AG04449 (cell line): ENCODE measurements around the gene PPP2CA.
A peak's percentile ranks its signal among the peaks of the same experiment; 100 is the strongest.

Source experiments
- CTCF ChIA-PET: fragments of 350-600 bp; formaldehyde crosslinking; extraction: SDS; loops from one replicate; lab custom pipeline; 2021; ENCODE audit warnings: antibody characterized with exemption; lab: Yijun Ruan, JAX
- POLR2A ChIA-PET: fragments of 400-600, 350-600 bp; formaldehyde crosslinking; extraction: SDS; loops from one replicate; lab custom pipeline; 2020; ENCODE audit warnings: antibody characterized with exemption, inconsistent platforms; lab: Yijun Ruan, JAX
- DNase-seq: peaks from one replicate; pipeline ENCODE4 v3.0.0-alpha.2; 2010; ENCODE audit warnings: low read depth, low spot score
- H3K4me3 ChIP-seq: 2 replicates; pipeline ENCODE4 v1.5.1; 2011; ENCODE audit warnings: low read depth, mild to moderate bottlenecking, control low read depth, low read length
- TF ChIP-seq, protein P1 (sequence below): IDR thresholded peaks from one replicate; pipeline ENCODE4 v1.5.1; 2011; ENCODE audit warnings: mild to moderate bottlenecking, moderate library complexity, low read length, control low read depth, inconsistent platforms; ENCODE audit not compliant: insufficient read depth; ENCODE audit errors: missing control alignments

PPP2CA gene

DNA sequence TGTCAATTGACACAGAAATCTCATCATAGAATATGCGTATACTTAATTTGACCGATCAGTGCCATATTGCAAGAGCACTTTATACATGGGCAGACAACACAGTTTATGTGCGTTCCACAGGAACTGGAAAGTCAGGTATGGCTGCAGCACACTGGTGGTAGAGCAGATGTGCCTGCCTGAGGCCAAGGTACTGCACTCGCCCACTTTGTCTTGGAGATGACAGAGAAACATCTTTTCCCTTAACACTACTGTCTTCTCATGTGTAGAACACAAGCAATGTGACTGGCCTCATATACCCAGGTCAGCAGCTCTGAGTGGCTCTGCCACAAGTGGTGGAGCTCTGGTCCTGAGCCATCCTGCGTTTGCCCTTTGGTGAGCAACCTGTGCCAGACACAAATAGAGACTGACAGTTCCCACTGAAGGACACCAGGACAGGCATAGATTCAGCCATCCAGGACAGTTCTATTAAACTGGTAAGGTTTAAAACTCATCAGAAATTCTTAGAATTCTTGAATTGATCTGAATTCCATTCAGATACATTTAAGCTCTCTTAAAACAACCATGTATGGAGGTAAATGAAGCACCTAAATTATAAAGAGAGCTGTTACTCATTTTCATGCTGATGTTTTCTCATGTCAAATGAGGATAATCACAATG is 21.0 kb upstream of the PPP2CA start:
- no peak overlapping the region for H3K4me3 ChIP-seq
- no peak for DNase-seq
- TF ChIP-seq, protein P1, sequence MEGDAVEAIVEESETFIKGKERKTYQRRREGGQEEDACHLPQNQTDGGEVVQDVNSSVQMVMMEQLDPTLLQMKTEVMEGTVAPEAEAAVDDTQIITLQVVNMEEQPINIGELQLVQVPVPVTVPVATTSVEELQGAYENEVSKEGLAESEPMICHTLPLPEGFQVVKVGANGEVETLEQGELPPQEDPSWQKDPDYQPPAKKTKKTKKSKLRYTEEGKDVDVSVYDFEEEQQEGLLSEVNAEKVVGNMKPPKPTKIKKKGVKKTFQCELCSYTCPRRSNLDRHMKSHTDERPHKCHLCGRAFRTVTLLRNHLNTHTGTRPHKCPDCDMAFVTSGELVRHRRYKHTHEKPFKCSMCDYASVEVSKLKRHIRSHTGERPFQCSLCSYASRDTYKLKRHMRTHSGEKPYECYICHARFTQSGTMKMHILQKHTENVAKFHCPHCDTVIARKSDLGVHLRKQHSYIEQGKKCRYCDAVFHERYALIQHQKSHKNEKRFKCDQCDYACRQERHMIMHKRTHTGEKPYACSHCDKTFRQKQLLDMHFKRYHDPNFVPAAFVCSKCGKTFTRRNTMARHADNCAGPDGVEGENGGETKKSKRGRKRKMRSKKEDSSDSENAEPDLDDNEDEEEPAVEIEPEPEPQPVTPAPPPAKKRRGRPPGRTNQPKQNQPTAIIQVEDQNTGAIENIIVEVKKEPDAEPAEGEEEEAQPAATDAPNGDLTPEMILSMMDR: no peak
- ChIA-PET CTCF (interaction anchor here (1.0 to 1.7 kb wide), 5 partner anchors 9 to 331 kb away, joined by 3 to 7 read pairs (median 5); partner anchors contain the start of gene PPP2CA), POLR2A (interaction anchor here (2.1 kb wide), 1 partner anchor 21 kb away, joined by 6 read pairs; the partner anchor contains the start of gene PPP2CA)

DNA sequence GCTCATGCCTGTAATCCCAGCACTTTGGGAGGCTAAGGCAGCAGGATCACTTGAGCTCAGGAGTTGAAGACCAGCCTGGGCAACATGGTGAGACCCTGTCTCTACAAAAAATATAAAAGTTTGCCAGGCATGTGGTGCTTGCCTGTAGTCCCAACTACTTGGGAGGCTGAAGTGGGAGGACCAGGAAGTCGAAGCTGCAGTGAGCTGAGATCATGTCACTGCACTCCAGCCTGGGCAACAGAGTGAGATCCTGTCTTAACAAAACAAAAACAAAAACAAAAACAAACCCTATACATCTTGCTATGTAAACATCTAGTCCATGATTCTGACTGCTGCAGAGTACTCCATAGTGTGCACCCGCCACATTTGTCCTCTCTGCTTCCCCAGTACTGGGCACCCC is 19.8 kb upstream of the PPP2CA start:
- POLR2A ChIA-PET: no interaction called here
- H3K4me3 ChIP-seq: no peak overlapping the region

DNA sequence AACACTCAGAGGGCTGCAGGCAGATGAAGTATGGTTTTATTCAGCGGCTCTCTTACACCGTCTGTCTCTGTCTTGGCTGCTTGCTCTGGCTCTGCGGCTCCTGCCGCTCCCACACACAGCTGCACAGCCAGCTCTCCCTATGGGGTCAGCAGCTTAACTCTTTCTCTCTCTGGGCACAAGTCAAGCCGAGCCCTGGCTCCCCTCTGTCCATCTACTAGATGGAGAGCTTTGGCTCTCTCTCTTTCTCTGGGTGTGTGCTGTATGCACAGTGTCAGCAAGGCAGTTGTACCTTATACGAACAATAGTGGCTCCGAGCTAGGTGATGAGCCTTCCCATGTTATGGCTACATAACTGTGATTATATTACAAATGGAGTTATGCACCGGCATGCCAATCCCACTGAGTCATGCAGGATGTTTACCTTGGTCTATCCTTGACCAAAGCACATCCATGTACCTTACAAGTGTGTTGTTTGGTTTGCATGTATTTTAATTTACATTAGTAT is 19.3 kb upstream of the PPP2CA start:
- H3K4me3 ChIP-seq: 0 out of 2 replicates have a peak overlapping the region, but pooled peaks have one; percentile 13
- TF ChIP-seq, protein P1: no peak
- POLR2A ChIA-PET: no interaction called here
- CTCF ChIA-PET: interaction anchor here (1.4 to 1.6 kb wide), 5 partner anchors 10 to 60 kb away, joined by 3 to 6 read pairs (median 4); partner anchors contain the start of gene PPP2CA
- DNase-seq: no peak

More for the DNA sequence above, 19.8 kb upstream of the PPP2CA start:
- TF ChIP-seq, protein P1: no peak
- CTCF ChIA-PET: interaction anchor here (1.5 to 1.6 kb wide), 2 partner anchors 19 to 61 kb away, joined by 3 to 6 read pairs; partner anchors contain the start of gene PPP2CA
- DNase-seq: no peak

DNA sequence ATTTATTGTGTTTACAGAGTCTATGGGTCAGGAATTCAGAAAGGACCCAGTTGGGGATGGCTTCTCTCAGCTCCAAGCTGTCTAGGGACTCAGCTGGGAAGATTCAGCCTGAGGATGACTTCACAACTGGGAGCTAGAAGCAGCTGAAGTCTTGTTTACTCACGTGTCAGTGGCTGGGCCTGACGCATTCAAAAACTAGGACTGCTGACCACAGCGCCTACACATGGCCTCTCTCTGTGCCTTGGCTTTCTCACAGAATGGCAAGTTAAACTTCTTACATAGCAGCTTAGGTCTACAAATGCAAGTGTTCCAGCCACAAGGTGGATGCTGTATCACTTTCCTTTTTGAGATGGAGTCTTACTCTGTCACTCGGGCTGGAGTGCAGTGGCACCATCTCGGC is 16.3 kb upstream of the PPP2CA start:
- H3K4me3 ChIP-seq: no peak overlapping the region
- CTCF ChIA-PET: interaction anchor here (1.1 kb wide), 1 partner anchor 59 kb away, joined by 3 read pairs; no protein-coding TSS in a partner anchor
- POLR2A ChIA-PET: interaction anchor here (0.8 to 1.6 kb wide), 3 partner anchors 16 to 65 kb away, joined by 3 to 4 read pairs (median 3); partner anchors contain the start of genes PPP2CA and SKP1
- TF ChIP-seq, protein P1: no peak
- no peak for DNase-seq

DNA sequence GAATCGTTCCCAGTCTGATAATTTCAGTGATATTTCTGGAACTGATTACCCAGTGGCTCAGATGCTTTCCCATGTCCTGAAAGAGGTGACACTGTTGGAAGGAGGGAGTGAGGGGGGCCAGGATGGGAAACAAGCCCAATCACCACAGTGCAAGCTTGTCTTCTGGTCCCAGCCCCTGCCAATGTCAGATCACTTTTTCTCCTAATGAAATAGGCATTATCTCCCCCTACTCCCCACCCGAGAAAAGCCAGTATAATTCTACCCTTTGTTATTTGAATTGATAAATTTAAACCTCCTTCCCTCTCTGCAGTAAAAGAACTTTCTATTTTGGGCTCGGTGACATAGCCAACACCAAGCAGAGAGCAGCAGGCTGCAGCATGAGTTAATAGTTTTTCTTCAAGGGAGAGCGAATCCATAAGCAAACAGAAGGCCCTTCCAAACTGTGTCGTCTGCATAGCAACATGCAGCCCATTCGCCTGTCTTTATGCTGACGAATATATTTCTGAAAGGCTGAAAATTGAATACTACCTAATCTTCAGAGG is 14.6 kb upstream of the PPP2CA start:
- TF ChIP-seq, protein P1: no peak
- ChIA-PET POLR2A (no interaction called here), CTCF (interaction anchor here (0.6 kb wide), 1 partner anchor 49 kb away, joined by 3 read pairs; no protein-coding TSS in a partner anchor)

DNA sequence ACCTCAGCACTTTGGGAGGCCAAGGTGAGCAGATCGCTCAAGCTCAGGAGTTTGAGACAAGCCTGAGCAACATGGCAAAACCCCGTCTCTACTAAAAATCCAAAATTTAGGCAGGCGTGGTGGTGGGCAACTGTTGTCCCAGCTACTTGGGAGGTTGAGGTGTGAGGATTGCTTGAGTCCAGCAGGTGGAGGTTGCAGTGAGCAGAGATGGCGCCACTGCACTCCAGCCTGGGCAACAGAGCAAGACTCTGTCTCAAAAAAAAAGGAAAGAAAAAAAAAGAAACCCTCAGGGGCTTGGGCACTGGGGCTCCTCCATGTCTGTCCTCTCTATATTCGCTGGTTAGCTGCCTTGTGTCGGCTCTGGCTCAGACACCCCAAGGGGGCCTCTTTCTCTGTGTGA is 10.9 kb upstream of the PPP2CA start:
- DNase-seq: no peak
- CTCF ChIA-PET: interaction anchor here (1.2 to 1.6 kb wide), 3 partner anchors 10 to 52 kb away, joined by 3 to 5 read pairs (median 5); partner anchors contain the start of gene PPP2CA

More for the DNA sequence above, 14.6 kb upstream of the PPP2CA start:
- H3K4me3 ChIP-seq: no peak overlapping the region
- no peak for DNase-seq

More for the DNA sequence above, 10.9 kb upstream of the PPP2CA start:
- no peak overlapping the region for H3K4me3 ChIP-seq
- TF ChIP-seq, protein P1: no peak
- POLR2A ChIA-PET: interaction anchor here (1.5 to 2.0 kb wide), 2 partner anchors 10 to 60 kb away, joined by 6 to 11 read pairs; partner anchors contain the start of genes PPP2CA and SKP1
